HG02885 (cell line): Measurements from ENCODE around the gene PTGDR2.

Experiments
- ATAC-seq: cut with Tn5 transposase; IDR thresholded peaks from one replicate; pipeline ENCODE4 v1.9.1; 2021; ENCODE audit warnings: mild to moderate bottlenecking; ENCODE audit not compliant: unreplicated experiment, poor library complexity

The PTGDR2 gene

GRCh38 chr11:60816590-60817157, 39.1 kb downstream of the PTGDR2 start:
- no peak for ATAC-seq

DNA sequence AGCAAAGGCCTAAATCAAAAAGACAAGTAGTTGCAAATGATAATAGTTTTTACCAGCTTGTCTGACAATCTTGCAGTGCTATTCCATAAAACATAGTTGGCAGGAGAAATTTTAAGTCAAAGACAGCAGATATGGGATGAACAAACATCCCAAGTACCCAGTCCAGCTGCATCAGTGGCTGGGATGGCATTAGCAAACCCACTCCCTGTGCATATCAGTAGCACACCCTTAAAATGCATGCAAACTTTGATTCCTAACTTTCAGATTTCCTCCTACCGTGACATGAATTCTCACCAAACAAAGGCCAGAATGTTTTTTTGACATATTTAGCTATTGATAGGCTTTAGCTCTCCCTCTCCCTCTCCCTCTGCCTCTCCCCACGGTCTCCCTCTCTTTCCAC, 41.6 kb downstream of the PTGDR2 start:
- ATAC-seq, result no peak

- ATAC-seq, result no peak
These were observed 42.4 kb downstream of the PTGDR2 start for GRCh38 chr11:60813324-60813723.

DNA sequence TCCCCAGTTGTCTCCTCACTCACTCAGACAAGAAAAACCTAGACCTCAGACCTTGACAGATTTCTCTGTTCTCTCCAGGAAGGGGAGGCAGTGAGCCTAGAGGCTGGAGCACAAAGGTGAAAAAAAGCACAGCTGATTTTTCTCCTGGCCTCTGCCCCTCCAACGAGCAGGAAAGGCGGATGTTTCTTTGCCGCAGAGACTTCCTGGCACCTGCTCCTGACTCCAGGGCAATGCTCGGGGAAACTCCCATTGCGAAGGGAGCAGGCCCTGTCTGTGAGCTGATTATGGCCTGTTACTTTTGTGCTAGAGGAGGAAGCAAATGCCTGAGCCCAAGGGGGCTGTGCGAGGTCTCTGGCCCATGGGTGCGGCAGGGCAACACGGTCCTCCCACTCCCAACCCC, 45.2 kb downstream of the PTGDR2 start:
- no peak for ATAC-seq

GRCh38 chr11:60810151-60810550, 45.6 kb downstream of the PTGDR2 start:
- no peak for ATAC-seq

DNA sequence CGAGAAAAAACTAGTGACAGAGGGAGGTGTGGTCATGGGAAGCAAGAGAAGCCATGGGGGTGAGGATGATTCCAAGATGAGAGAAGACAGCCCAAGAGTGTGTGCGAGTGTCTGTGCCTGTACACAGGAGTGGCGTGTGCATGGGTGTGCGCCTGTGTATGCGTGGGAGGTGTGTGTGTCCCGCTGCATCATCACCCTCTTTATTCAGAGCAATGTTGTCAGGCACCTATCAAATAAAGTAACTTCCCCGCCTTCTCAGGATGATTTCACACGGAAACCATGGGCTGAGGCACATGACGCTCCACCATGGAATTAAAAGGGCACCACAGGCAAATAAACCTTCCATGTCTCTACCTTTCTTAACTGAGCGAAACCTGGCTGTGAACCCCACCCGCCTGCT, 46.1 kb downstream of the PTGDR2 start:
- no peak for ATAC-seq

DNA sequence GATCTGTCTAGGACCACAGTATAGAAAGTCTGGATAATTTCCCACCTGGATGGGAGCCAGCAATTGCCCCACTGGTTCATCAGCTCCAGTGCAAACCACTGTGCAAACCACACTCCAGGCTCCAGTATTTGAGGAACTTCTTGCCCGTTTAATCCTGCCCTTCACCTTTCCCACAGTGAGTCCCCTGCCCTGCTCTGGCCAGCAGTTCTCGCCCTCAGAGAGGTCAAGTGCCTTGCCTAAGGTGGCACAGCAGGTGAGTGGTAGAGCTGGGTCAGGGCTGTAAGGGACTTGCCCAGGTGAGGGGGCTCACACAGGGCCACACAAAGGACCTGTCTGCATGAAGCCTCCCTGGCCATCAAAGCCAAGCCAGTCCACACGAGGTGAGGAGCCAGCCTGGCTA, 46.5 kb downstream of the PTGDR2 start:
- ATAC-seq, result no peak

DNA sequence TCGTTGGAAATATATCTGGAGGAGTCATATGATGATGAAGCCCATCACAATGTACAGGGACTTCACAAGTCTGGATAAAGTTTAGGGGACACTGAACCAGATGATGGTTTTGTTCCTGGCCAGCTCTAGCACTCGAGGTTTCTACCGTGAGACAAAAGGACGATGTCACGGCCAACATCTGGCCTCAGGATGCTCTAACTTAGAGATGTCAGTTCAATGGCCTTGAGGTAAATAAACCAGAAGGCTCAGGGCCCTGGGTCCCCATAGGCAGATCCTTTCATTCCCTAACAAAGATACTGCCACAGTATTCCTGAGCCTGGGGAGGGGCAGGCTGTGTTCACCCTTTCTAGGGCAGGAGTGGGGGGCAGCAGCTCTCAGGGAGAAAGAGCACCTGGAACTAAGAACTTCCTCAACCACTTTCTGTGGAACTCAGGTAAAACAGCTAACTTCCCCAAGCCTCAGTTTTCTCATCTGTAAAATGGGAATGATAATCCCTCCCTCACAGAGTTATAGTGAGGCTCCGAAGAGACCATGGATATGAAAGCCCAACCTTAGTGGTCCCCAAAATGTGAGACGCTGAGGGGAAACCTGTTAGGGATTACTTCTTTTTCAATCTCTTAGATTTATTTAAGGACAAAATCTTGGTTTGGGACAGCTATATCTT, 52.3 kb downstream of the PTGDR2 start:
- ATAC-seq, result no peak

GRCh38 chr11:60801194-60801593, 54.6 kb downstream of the PTGDR2 start:
- no peak for ATAC-seq
